ENCODE results near the gene PLK5. TPM values are rescaled to one million over a fixed set of nuclear protein-coding genes. Genes with fewer than 3 reads are reported as not detected.

The PLK5 gene
- total and polyA plus RNA-seq, 2 of the 4 experiments (the other 2 are of a cell fraction) = not detected

- TF ChIP-seq CHD1 (IDR thresholded peaks at IDR 0.05; ENCODE audit: low read depth, low read length) = no peak
Observed at GRCh38 chr19:1526979-1527649, 3.2 kb downstream of the PLK5 start (continued).

- POLR2A ChIA-PET (ENCODE audit: unreplicated experiment) = interaction anchor here (0.7 kb wide), 1 partner anchor 126 kb away, joined by 4 read pairs; no protein-coding TSS in a partner anchor
- Histone ChIP-seq H2BK20ac (ENCODE audit: low read depth, low read length) (no peak overlapping the region), H3K9me1 (ENCODE audit: insufficient read depth, low read length) (peaks cover 4% of the 10 kb centered on the region; the same call in 1 of the 2 replicates), H3K9ac (ENCODE audit: low read depth, low read length) (no peak overlapping the region), H3K4me1 (ENCODE audit: control insufficient read depth, insufficient read depth, low read length) (no peaks in the 10 kb centered on the region; the same call in 1 of the 2 replicates), H4K20me1 (ENCODE audit: insufficient read depth, low read length) (peaks cover 7% of the 10 kb centered on the region; the same call in 1 of the 2 replicates), H4K5ac (ENCODE audit: low read depth, low read length) (no peak overlapping the region), H2BK15ac (ENCODE audit: low read depth, low read length) (no peak overlapping the region), H3K79me1 (ENCODE audit: low read depth in 1 of 2, low read length in 2 of 2) (no peaks in the 10 kb centered on the region), H4K8ac (ENCODE audit: low read depth in 2 of 2, low read length in 2 of 2) (no peak overlapping the region), H2BK5ac (ENCODE audit: low read depth, low read length, poor library complexity, severe bottlenecking) (no peak overlapping the region), H3K14ac (replicated peaks; ENCODE audit: low read depth, low read length) (no peak overlapping the region), H2AK5ac (ENCODE audit: low read depth, low read length) (no peak overlapping the region), H3K18ac (ENCODE audit: low read depth, low read length) (no peak overlapping the region), H3K36me3 (ENCODE audit: control insufficient read depth, insufficient read depth, low read length) (no peaks in the 10 kb centered on the region), H2AFZ (replicated peaks; ENCODE audit: low read length, poor library complexity) (no peak overlapping the region), H3K4me2 (ENCODE audit: low read depth, low read length) (no peak overlapping the region), H3K9me3 (ENCODE audit: control insufficient read depth, insufficient read depth, low read length) (no peaks in the 10 kb centered on the region), H3K4me3 (ENCODE audit: insufficient read depth, low read depth, low read length) (no peak overlapping the region), H4K91ac (ENCODE audit: insufficient read depth, low read depth, low read length) (no peak overlapping the region), H3K27me3 (ENCODE audit: control insufficient read depth, insufficient read depth, low read length) (peaks cover 27% of the 10 kb centered on the region), H3K56ac (ENCODE audit: extremely low read depth, insufficient read depth, low read length) (no peak overlapping the region), H2AK9ac (replicated peaks; ENCODE audit: low read depth, low read length, poor library complexity) (no peak overlapping the region), H2BK120ac (ENCODE audit: low read depth, low read length) (no peak overlapping the region), H3K27ac (ENCODE audit: insufficient read depth, low read length) (no peak overlapping the region), H3K4ac (ENCODE audit: low read depth, low read length) (no peak overlapping the region), H3K23ac (ENCODE audit: low read depth, low read length) (no peak overlapping the region)
- in situ Hi-C loops (cut with MboI; ENCODE audit: low sequenced_read_pairs) (loop anchor here (25.0 kb wide), 1 partner anchor 260 kb away; no protein-coding TSS in a partner anchor), dilution Hi-C loops (cut with HindIII; ENCODE audit: low sequenced_read_pairs, unreplicated experiment) (no loop called here), intact Hi-C loops (cut with micrococcal nuclease) (no loop called here)
- ATAC-seq (ENCODE audit: low read depth) (no peak), DNase-seq (no peak)
- BruUV-seq (replicated peaks) = no TSS peak
- CTCF ChIA-PET = no interaction called here
- WGBS, 2 experiments (ENCODE audit: extremely low coverage in 2 of 2, insufficient read length in 1 of 2) = 77% methylated on average over 18 of the region's 27 CpGs; no CpG with 5 or more reads in 1 of the 2 experiments
- TF ChIP-seq ELK1 (IDR thresholded peaks at IDR 0.05; ENCODE audit: borderline replicate concordance, low read depth, low read length) = no peak
- TF ChIP-seq USF2 (IDR thresholded peaks at IDR 0.05; ENCODE audit: low read depth, low read length) = no peak
- TF ChIP-seq POLR2A (IDR thresholded peaks at IDR 0.05; ENCODE audit: low read depth, low read length) = no peak
- TF ChIP-seq MAFK (IDR thresholded peaks at IDR 0.05; ENCODE audit: low read depth, low read length) = no peak
- TF ChIP-seq CEBPB (IDR thresholded peaks at IDR 0.05; ENCODE audit: low read depth, low read length) = no peak
- no peak for TF ChIP-seq RFX5 (IDR thresholded peaks at IDR 0.05; ENCODE audit: low read depth, low read length)
- TF ChIP-seq NFE2L2 (IDR thresholded peaks at IDR 0.05; ENCODE audit: low read depth, low read length) = no peak
- TF ChIP-seq FOS (IDR thresholded peaks at IDR 0.05; ENCODE audit: low read depth, low read length) = no peak
- no peak for TF ChIP-seq MXI1 (IDR thresholded peaks at IDR 0.05; ENCODE audit: borderline replicate concordance, low read depth, low read length)
- no peak for TF ChIP-seq RCOR1 (IDR thresholded peaks at IDR 0.05; ENCODE audit: insufficient replicate concordance, low read length)
- TF ChIP-seq CTCF (conservative IDR thresholded peaks at IDR 0.05; ENCODE audit: low read depth, low read length) = no peak
Observed at GRCh38 chr19:1527650-1528309, 3.9 kb downstream of the PLK5 start.

Data from IMR-90 (cell line).